HG02678 (cell line): ENCODE results near the gene PMM1.
A peak's percentile ranks its signal among the peaks of the same experiment; 100 is the strongest.
"Not testable (repeated sequence)": the region's sequence is repeated elsewhere in the genome, so short reads cannot be mapped to it uniquely, and the experiment has no call there.

Source experiments
- ATAC-seq: cut with Tn5 transposase; IDR thresholded peaks from one replicate; pipeline ENCODE4 v1.9.1; 2021; ENCODE audit warnings: mild to moderate bottlenecking, moderate library complexity; ENCODE audit not compliant: unreplicated experiment

The PMM1 gene

DNA sequence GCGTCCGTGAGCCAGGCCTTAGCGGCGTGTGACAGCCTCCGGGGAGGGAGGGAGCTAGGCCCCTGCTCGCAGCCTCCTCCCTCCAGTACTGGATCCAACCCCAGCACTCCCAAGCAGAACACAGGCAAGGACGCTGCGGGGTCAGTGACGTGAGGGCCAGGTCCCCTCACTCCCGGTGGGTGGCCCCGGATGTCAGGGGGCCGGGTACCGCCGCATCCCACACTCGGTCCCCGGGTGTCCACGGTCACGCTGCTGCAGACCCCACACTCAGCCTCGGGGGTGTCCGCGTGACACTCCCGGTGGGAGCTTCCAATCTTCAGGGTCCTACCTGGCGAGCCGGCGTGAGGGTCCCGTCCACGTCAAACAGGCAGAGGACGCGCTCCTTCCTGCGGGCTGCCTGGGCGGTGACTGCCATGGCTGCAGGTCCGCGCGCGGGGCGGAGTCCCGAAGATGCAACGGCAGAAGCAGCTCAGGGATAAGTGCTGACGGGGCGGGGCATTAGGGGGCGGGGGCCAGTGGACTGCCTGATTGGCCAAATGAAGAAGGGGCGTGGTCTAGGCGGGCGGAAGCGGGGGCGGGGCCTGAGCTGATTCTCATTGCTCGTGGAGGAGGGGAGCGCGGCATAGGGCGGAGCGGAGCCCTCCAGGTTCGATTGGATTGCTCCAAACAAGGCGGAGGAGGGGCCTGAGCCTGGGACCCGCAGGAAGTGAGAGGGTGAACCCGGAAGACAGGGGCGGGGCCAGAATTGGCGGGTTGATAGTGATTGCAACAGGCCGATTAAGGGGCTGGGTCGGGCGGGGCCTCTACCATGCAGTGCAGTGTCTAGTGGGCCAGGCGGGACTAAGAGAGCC, at the start of gene PMM1:
Gene PMM1, minus strand, starts transcription at position 450 of the 851 bp plus-strand sequence. Its CDS starts 35 bp downstream, at position 415.
- ATAC-seq: peak; percentile 96

DNA sequence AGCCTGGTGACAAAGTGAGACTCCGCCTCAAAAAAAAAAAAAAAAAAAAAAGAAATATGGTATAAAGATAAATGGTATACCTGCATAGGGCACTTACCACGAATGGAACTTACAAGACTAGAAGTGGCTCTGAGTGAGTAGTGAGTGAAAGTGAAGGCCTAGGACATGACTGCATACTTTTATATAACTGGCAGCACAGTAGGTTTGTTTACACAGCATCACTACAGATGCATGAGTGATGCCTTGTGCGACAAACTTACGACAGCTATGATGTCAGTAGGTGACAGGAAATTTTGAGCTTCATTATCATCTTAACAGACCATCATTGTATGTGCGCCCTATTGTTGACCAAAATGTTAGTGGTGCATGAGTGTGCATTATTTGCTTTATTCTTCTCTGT, 49.1 kb upstream of the PMM1 start:
- no peak for ATAC-seq

DNA sequence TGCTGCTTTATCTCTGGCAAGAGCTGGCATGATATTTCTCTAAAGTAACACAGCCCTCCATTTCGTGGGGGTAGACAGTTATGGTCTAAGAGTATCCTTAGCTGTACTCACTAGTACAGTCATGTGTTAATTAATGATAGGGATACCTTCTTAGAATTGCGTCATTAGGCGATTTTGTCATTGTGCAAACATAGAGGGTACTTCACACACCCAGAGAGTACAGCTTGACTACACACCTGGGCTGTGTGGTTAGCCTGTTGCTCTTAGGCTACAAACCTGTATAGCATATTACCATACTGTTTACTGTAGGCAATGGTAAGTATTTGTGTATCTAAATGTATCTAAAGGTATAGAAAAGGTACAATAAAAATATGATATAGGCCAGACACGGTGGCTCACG, 48.5 kb upstream of the PMM1 start:
- ATAC-seq: no peak

DNA sequence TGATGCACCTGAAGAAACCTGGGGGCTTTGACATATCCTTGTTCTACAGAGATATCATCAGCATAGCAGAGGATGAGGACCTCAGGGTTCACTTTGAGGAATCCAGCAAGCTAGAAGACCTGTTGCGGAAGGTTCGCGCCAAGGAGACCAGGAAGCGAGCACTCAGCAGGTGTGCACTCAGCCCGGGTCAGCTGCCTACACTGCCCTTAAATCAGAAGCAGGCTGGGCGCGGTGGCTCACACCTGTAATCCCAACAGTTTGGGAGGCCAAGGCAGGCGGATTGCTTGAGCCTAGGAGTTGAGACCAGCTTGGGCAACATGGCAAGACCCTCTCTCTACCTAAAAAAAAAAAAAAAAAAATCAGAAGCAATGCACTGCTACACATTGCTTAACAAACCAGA, 48.0 kb upstream of the PMM1 start:
- not testable (repeated sequence) for ATAC-seq

DNA sequence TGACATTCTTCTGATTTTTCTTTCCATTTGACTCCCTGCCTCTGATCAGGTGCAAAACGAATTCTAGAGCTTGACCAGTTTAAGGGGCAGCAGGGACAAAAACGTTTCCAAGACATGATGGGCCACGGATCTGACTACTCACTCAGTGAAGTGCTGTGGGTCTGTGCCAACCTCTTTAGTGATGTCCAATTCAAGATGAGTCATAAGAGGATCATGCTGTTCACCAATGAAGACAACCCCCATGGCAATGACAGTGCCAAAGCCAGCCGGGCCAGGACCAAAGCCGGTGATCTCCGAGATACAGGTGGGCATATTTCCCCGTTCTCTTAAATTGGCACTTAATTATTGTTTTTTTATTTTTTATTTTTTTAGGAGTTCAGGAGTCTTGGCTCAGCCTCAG, 46.8 kb upstream of the PMM1 start:
- no peak for ATAC-seq

DNA sequence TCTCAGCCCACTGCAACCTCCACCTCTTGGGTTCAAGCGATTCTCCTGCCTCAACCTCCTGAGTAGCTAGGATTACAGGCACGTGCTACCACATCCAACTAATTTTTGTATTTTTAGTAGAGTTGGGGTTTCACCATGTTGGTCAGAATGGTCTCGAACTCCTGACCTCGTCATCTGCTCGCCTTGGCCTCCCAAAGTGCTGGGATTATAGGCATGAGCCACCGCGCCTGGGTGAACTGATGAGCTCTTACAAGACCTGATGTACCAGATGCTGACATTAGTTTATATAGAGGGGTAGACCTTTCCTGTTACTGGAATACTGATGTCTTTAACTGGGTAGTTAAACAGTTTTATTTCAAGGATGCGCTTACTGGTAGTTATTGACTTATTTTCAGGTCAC, 45.0 kb upstream of the PMM1 start:
- not testable (repeated sequence) for ATAC-seq

DNA sequence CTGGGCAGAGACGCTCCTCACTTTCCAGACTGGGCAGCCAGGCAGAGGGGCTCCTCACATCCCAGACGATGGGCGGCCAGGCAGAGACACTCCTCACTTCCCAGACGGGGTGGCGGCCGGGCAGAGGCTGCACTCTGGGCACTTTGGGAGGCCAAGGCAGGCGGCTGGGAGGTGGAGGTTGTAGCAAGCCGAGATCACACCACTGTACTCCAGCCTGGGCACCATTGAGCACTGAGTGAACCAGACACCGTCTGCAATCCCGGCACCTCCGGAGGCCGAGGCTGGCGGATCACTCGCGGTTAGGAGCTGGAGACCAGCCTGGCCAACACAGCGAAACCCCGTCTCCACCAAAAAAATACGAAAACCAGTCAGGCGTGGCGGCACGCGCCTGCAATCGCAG, 42.0 kb upstream of the PMM1 start:
- not testable (repeated sequence) for ATAC-seq

DNA sequence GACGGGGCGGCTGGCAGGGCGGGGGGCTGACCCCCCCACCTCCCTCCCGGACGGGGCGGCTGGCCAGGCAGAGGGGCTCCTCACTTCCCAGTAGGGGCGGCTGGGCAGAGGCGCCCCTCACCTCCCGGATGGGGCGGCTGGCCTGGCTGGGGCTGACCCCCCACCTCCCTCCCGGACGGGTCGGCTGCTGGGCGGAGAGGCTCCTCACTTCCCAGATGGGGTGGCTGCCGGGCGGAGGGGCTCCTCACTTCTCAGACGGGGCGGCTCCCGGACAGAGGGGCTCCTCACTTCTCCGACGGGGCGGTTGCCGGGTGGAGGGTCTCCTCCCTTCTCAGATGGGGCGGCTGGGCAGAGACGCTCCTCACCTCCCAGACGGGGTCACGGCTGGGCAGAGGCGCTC, 41.5 kb upstream of the PMM1 start:
- ATAC-seq: not testable (repeated sequence)

DNA sequence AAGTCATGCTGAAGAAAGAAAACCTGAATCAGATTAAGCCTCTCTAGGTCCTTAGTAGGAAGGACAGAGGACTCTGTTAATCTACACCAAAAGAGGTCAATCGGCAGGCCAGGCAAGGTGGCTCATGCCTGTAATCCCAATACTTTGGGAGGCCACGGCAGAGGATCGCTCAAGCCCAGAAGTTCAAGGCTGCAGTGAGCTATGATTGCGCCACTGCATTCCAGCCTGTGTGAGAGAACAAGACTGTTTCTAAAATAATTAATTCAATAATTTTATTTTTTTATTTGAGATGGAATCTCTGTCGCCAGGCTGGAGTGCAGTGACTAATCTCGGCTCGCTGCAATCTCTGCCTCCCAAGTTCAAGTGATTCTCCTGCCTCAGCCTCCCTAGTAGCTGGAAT, 35.9 kb upstream of the PMM1 start:
- no peak for ATAC-seq

DNA sequence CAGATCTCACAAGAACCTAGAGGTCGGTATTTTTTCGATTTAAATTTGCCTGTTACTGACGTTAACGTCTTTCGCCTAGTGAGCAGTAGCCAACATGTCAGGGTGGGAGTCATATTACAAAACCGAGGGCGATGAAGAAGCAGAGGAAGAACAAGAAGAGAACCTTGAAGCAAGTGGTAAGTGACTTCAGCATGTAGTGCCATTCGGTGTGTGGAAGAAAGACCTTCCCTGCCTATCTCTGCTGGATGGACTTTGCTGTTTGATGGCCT, 32.2 kb upstream of the PMM1 start:
- no peak for ATAC-seq

DNA sequence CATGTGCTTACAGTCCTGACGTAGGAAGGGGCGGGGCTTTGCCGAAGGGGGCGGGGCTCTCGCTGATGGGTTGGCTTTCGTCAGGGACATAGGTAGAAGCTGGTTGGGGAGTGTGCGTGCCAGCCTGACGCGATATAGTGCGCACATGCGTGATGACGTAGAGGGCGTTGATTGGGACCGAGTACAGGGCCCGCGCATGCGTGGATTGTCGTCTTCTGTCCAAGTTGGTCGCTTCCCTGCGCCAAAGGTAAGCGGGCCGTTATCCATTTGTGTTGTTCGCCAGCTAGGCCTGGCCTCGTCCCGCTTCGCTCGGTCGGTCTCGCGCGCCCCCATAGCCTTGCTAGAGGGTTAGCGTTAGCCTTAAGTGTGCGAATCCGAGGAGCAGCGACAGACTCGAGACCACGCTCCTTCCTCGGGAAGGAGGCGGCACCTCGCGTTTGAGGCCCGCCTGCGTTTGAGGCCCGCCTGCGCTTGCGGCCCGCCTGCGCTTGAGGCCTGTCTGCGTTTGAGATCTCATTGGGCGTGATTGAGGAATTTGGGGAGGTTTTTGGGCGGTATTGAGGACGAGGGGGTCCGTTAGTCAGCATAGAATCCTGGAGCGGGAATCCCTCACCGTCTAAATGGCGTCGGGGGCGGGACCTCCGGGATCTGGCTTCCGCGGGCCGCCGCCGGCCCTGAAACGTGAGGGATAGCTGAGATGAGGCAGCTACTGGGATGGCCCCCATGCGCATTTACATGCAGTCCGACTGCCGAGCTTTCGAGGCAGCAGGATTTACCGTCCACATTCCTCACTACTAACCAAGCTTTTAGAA, 31.7 kb upstream of the PMM1 start, which contains the start of gene XRCC6:
Gene XRCC6, plus strand, starts transcription at position 197 of the 812 bp plus-strand sequence. CDS start 710 bp downstream, outside the sequence.
- peak; percentile 84 for ATAC-seq

DNA sequence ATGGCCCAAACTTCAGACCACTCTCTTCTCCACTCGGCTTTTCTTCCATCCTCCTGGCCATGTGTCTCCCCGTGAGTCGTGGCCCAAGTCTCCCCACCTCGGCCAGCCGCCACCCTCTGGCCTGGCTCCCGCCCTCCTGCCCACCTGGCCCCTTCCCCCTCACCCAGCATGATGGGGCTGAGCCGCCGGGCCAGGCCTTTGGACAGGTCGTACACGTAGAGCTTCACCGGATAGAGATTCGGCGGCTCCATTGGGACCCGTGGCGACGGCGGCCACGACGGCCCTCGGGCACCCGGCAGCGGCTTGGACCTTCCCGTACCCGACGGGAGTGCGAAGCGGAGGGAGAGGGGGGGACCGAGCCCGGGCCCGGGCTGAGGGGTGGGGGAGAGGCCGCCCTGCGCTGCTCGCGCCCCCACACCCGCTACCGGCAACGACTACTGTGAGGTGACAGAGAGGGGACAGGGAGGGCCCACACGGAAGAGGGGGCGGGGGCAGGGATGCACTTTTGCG, 31.0 kb upstream of the PMM1 start, which contains the start of gene DESI1:
Gene DESI1, minus strand, starts transcription at position 455 of the 510 bp plus-strand sequence. Its CDS starts 204 bp downstream, at position 251.
- no peak for ATAC-seq

DNA sequence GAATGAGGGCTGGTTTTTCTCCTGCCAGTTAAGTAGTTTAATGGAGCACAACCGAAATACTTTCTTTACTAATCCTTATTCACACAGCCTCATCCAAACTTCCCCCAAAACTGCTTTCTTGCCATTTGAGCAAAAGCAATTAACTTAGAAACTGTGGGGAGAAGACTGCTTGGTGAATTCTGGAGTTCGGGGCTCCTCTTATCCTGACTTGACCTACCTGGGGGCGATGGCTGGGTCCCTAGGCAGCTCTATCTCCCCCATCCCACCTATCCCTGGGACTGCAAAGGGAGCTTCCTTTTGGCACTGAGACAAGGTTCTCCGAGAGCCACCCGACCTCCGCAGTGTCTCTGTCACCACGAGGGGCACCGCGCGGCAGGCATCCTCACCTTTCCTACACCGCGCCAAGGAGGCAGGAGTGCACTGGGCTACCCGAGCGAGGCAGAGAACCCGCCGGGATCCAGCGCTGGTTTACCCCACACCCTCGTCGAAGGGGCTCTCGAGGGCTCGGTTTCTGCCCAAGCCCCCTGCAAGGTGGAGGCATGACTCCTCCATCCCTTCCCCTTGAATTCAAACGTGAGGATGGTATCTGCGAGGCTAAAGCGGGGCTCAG, 30.4 kb upstream of the PMM1 start:
- ATAC-seq: peak; percentile 11

DNA sequence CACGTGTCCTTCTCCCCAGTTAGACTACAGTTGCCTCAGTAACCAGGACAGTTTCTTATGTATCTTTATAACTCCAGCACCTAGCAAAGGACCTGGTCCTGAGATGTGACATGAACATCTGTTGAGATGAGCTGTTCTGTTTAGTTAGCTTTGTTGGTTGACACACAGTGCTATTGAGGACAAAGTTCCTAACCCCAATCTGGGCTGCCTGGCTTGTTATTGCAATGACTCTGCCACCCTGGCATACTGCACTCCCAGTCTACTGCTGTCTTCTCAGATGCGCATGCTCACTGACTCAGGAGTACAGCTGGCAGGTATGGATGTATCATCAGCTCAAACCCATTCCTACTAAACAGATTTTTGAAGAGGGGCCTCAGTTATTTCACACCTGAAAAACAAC, 23.8 kb upstream of the PMM1 start:
- no peak for ATAC-seq

DNA sequence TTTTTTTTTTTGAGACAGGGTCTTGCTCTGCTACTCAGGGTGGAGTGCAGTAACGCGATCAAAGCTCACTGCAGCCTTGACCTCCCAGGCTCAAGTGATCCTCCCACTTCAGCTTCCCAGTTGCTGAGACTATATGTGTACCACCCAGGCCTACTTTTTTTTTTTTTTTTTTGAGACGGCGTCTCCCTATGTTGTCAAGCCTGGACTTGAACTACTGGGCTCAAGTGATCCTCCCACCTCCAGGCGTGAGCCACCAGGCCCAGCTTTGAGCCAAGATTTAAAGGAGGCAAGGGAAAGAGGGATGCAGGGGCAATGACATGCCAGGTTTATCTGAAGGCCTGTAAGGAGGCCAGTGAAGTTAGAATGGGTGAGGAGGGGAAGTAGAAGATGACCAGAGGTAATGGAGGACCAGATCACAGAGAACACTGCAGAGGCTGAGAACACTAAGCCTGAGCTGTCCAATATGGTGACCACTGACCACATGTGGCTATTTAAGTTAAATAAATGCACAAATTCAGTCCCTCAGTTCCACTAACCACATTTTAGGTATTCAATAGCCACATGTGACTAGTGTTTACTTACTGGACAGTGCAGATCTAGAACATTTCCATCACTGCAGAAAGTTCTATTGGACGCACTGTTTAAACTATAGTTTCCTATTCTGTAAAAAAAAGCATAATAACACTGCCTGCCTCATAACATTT, 23.1 kb upstream of the PMM1 start:
- ATAC-seq: no peak

DNA sequence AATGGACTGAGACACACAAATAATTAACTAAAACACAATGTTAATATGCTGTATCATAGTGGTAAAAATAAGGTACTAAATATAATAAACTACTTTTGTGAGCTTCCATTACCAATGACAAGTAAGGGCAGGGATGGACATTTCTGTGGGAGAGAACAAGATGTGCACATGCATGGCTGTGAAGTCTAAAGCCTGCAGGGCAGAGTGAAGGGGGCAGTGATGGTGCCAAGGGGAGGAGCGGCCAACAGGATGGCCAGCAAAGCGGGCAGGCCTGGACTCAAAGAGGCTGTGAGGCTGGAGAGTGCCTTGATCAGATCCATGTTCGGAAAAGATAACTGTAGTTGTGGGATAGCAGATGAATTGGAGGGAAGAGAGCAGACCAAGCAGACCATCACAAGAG, 18.7 kb upstream of the PMM1 start:
- no peak for ATAC-seq

DNA sequence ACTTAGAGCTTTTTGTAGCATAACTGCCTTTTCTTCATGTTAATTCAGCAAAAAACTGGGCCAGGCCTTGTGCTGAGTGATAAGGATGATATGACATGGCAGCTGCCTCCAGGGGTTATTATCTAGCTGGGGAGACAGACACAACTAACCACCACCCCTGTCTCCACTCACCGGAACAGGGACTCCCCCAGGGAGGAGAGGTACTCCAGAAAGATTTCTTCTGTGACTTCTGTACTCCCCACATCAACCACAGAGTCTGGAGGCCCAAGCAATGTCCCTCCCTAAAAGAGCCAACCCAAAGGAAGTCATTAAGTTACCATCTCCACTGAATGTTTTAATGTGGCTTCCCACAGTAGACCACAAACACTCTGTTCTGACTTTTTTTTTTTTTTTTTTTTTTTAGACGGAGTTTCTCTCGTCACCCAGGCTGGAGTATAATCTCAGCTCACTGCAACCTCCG, 14.3 kb upstream of the PMM1 start:
- ATAC-seq: peak; percentile 83

DNA sequence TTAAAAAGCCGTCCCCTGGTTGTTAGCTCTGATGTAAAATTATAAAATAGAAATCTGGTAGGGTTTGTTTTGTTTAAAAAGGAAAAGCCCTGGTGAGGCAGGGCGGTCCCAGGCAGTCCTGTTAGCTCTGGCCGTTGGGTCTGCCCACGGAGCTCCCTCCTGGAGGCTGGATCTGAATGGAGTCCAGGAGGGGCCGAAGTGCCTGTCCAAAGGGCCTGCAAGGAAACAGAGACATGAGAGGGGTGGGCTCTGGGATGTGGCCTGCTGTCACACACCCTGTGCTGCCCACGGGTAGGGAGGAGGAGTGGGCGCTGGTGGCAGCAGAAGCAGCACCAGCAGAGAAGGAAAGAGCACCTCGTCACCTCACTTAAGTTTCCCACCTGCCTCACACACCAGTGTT, 11.3 kb upstream of the PMM1 start:
- no peak for ATAC-seq

DNA sequence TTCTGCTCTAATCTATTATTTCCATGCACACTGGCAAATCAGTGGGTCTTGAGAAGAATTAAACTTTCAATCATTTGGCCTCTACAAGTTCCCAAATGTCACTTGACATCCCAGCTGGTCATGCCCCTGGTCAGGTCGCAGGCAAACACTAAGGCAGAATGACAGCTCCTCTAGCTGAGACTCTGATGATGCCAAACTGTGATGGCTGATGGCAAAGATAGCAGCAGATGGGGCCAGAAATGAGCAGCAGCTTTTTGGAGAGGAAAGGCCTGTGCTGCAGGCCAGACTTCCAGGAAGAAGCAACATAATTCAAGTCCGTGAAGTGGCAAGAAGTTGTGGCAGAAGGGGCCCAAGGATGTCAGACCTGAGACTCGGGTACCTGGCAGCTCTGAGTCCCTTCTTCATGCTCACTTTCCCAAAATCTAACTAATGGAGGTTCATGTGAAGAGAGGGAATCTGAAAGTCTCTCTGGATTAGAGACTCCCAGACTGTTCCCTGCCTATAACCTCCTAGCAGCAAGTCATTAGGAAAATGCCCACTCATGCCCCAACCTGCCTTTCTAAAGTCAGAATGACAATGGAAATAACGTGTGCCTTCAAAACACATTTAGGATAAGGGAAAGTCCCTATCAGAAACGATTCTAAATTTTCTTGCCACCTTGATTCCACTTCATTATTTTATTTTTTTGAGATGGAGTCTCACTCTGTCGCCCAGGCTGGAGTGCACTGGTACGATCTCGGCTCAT, 9.4 kb upstream of the PMM1 start:
- ATAC-seq: no peak

DNA sequence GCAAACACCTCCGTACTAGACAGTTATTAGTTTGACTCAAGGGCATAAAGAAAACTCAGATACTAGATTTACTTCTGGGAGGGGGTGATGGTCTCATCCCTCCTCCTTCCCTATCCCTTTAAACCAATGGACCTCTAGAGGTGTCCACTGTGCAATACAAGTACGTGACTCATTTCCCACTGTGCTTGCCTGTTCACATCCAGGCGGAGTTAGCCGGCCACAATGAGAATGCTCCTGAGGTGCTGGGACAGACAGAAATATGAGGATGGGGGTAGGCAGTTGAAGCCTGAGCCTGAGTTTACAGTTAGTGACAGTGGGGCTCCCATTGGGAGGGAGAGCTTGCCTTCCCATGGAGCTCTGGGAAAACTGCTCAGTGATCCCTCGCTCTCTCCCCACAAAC, 8.4 kb upstream of the PMM1 start:
- no peak for ATAC-seq
